Measurements from ENCODE around the gene COX5A.
A peak's percentile ranks its signal among the peaks of the same experiment; 100 is the strongest.
"Not testable (repeated sequence)": the region's sequence is repeated elsewhere in the genome, so short reads cannot be mapped to it uniquely, and the experiment has no call there.

The COX5A gene

DNA sequence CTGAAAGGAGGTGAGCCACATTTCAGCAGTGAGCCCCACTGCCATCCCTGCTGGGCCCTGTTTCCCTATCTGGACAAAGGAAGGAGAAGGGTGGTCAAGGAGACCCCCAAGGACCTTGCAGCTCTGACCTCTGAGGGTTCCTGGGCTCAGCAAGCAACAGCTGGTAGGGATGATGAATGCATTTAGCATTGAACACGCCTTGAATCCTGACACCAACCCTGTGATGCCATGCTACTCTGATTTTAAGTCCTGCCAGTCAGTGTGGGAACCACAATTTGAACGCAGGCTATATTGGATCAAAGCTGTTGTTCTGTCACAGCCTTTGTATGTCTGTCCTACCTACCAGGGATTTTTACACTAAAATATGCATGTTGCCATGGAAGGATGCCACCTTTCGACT is 41.6 kb downstream of the COX5A start:
- no peak for DNase-seq

DNA sequence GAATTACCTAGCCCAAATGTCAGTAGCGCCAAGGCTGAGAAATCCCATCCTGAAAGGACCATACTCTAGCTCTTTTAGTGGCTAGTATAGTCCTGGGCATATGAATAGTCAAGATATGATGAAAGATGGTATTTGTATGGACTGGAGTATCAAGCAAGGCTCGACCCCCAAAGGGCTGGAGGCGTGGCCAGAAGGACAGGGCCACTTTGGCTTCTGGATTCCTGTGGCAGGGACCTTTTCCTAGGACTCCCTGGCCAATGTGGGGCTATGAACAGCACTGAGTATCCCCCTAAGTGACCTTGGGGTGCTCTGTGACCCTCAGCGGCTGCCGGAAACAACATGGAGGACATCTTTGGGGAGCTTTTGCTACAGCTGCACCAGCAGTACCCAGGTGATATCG is 42.0 kb downstream of the COX5A start:
- no peak for DNase-seq

- not testable (repeated sequence) for DNase-seq
These were observed 43.5 kb downstream of the COX5A start for GRCh38 chr15:74894383-74894782.

DNA sequence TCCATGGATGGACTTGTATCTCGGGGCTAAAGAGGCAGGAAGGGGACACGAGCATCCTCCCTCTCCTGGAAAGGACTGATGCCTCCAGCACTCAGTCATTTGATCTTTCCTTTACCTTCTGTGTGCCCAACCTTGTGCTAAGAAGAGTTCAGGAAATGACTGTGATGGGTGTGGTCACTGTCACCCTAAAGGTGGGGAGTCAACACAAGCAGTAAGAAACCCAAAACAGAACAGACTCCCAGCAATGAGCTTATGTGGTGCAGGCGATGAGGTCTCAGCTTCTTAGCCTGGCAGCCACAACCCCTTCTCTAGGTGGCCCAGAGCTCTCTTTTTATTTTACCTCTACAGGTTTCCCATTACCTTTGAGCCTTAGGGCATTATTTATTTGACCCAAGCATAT is 44.2 kb downstream of the COX5A start:
- DNase-seq, result no peak

GRCh38 chr15:74892931-74893330 is 44.9 kb downstream of the COX5A start:
- no peak for DNase-seq

DNA sequence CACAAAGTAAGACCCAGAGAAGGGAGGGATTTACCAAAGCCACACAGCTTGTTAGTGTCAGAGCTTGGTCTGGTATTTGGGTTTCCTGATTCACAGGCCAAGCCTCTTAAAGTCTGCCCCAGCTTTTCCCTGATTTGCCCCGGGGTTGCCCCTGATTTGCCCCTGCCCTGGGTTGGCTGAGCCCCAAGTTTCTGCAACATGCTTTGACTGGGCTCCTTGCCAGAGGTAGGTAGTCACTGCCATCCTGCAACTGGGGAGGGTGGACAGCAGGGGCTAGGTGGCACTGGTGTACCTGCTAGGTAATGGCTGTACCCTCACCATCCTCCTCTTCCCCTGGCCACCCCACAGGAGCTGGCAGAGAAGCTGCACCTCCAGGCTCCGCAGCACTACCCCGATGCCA is 45.6 kb downstream of the COX5A start:
- no peak for DNase-seq

DNA sequence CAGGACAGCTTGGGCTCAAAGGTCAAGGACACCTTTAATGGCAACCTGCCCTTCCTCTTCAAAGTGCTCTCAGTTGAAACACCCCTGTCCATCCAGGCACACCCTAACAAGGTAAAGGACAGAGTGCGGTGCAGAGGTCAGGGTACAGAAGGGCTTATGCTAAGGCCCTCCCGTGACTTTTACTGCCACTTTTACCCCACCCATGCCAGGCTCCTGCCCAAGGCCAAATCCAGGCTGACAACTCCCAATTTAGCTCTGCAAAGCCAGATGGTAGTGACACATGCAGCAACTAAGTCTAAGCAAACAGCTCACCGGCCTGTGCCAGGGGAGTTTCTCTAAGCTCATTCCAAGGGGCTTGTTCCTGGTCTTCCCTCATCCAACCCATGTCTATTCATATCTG is 46.4 kb downstream of the COX5A start:
- peak in 1 of 2 experiments; percentile 19 for DNase-seq

- DNase-seq, result no peak
These were observed 47.3 kb downstream of the COX5A start for GRCh38 chr15:74890665-74890960.

- DNase-seq, result peak; percentile 63 to 88
These were observed 47.8 kb downstream of the COX5A start, which contains the start of gene MPI for GRCh38 chr15:74889883-74890664. Gene MPI (plus strand): TSS chr15:74890042. CDS start chr15:74890074, 32 bp downstream.

DNA sequence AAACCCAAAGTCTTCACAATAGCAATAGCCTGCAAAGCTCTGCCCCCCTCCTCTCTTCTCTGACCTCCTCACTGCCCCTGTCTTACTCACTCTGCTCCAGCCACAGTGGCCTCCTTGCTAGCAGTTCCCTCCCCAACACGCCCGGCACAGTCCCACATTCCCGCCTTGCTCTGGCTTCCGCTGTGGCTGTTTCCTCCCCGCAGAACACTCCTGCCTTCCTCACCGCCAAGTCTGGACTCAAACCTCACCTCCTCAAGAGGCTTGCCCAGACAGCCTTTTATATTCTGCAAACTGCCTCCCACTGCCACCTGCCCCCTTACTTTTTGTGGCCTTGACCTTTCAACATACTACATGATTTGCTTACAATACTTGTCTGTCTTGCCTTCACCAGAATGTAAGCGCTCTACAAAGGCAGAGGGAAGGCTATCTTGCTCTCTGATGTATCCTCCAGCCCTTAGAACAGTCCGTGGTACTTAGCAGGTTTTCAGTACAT is 48.4 kb downstream of the COX5A start:
- peak in 1 of 2 experiments; percentile 16 for DNase-seq

DNA sequence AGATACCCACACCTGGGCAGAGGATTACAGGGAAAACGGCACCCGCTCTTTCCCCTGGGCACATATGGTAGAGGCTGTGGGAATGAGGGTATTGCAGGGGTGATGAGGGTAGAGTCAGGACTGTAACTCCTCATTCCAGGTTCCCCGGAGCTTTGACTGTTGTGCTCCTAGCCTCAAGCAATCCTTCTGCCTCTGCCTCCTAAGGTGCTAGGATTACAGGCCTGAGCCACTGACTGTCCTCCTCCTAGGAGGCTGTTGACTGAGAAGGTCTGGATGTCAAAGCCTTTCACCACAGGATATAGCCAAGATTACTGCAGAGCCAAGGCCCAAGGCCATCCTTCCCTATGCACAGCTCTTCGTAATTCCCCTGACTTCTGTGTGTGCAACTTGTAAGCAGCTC is 49.2 kb downstream of the COX5A start:
- no peak for DNase-seq

DNA sequence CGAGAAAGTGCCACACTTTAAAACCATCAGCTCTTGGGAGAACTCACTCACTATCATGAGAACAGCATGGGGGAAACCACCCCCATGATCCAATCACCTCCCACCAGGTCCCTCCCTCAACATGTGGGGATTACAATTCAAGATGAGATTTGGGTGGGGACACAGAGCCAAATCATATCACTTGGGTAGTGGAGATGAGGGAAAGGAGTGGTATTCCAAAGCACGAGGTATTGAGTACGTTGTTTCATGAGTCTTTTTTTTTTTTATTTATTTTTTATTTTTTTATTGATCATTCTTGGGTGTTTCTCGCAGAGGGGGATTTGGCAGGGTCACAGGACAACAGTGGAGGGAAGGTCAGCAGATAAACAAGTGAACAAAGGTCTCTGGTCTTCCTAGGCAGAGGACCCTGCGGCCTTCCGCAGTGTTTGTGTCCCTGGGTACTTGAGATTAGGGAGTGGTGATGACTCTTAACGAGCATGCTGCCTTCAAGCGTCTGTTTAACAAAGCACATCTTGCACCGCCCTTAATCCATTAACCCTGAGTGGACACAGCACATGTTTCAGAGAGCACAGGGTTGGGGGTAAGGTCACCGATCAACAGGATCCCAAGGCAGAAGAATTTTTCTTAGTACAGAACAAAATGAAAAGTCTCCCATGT is 50.2 kb downstream of the COX5A start:
- DNase-seq, result not testable (repeated sequence)

GRCh38 chr15:74885461-74885860 is 52.4 kb downstream of the COX5A start:
- DNase-seq, result no peak

DNA sequence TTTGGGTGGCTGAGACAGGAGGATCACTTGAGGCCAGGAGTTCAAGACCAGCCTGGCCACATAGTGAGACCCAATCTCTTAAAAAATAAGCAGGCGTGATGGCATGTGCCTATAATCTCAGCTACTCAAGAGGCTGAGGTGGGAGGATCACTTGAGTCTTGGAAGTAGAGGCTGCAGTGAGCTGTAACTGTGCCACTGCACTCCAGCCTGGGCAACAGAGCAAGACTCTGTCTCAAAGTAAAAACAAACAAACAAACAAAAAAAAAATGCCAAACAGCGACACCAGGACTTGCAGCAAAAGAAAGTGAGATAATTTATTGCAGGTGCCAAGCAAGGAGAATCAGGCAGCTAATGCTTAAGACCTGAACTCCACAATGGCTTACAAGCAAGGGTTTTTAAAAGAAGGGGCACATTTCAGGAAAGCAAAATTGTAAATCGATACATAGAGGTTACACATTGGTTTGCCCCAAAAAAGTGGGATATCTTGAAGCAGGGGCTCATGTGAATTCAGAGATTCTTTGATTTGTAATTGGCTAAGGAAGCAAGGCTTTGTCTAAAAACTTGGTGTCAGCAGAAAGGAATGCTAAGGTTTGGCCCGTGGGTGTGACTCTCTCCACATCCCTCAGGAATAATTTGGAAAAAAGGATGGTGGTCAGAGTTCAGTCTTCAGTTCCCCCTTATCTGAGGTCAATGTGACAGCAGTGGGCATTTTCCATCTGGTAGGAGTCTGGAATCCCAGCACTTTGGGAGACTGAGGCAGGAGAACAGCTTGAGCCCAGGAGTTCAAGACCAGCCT is 53.2 kb downstream of the COX5A start:
- DNase-seq, result no peak

GRCh38 chr15:74882528-74882927 is 55.3 kb downstream of the COX5A start:
- DNase-seq, result no peak

GRCh38 chr15:74878273-74878672 is 59.6 kb downstream of the COX5A start:
- no peak for DNase-seq

DNA sequence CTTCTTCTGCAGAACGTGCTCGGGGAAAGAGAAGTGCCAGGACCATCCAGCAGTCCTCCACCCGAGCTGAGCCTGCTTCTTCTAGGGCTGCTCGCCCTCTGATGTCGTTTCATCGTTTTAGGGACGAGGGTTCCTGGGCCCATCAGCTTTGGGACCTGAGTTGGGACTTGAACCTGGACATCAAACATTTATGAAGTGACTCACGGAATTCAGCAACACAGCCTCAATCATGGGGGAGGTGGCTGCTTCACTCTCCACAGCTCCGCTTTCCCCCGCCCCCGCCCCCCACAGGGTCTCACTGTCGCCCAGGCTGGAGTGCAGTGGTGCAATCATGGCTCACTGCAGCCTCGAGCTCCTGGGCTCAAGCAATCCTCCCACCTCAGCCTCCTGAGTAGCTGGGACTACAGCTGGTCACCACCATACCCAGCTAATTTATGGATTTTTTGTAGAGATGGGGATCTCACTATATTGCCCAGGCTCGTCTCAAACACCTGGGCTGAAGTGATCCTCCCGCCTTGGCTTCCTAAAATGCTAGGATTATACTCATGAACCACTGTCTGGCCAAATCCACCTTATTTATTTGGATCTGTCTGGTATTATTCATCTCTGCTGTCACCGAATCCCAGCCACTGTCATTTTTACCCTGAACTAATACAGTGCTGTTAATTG is 64.0 kb downstream of the COX5A start:
- DNase-seq, result peak in 1 of 2 experiments; percentile 26

GRCh38 chr15:74873036-74873755 is 64.7 kb downstream of the COX5A start, which contains the start of gene SCAMP2:
Gene SCAMP2 (minus strand): TSS chr15:74873365. CDS start chr15:74873255, 110 bp downstream.
- DNase-seq, result peak; percentile 61 to 91

- no peak for DNase-seq
These were observed 65.2 kb downstream of the COX5A start for GRCh38 chr15:74872702-74873035.

- DNase-seq, result no peak
These were observed 67.2 kb downstream of the COX5A start for GRCh38 chr15:74870436-74871215.

All from NCI-H446 (cell line).